Prostate gland (tissue), 2 donors: ENCODE results near the gene AMDHD1. TPM values are rescaled to one million over a fixed set of nuclear protein-coding genes. Genes with fewer than 3 reads are reported as not detected.

Experiments
- DNase-seq: peaks from one replicate; pipeline ENCODE4 v3.0.0-alpha.2; 2019; ENCODE audit warnings: low spot score
- H3K27ac ChIP-seq, 2 donors: fragments of 200-600 bp; sonication (generic); 2 replicates each; pipeline ENCODE4 v1.5.1; 2017 to 2019
- H3K27me3 ChIP-seq: fragments of 200-600 bp; sonication (generic); replicated peaks from 2 replicates; pipeline ENCODE4 v1.5.1; 2019; ENCODE audit not compliant: insufficient read depth
- H3K36me3 ChIP-seq, 2 donors: fragments of 200-600 bp; sonication (generic); 1 replicate in 1 of 2; 2 replicates in 1 of 2; pipeline versions ENCODE4 v1.5.1 to v1.8.1; 2017 to 2019
- H3K4me1 ChIP-seq: fragments of 200-600 bp; sonication (generic); replicated peaks from 2 replicates; pipeline ENCODE4 v1.5.1; 2019
- H3K4me3 ChIP-seq, 2 donors: fragments of 200-600 bp; sonication (generic); 2 replicates each; pipeline ENCODE4 v1.5.1; 2017 to 2019
- H3K9me3 ChIP-seq: fragments of 200-600 bp; sonication (generic); 2 replicates; pipeline ENCODE4 v1.5.1; 2017
- POLR2A ChIP-seq: fragments of 450-650 bp; IDR thresholded peaks from one replicate; pipeline ENCODE4 v1.6.1; 2016; ENCODE audit warnings: antibody characterized with exemption, mild to moderate bottlenecking
- POLR2AphosphoS5 ChIP-seq: sonication (generic); formaldehyde crosslinking; IDR thresholded peaks from one replicate; pipeline ENCODE4 v1.6.1; 2017; ENCODE audit warnings: antibody characterized with exemption
- WGBS: methylation state at CpG from one replicate; pipeline ENCODE4 v1.1.5; 2018; 5-methylcytosine and 5-hydroxymethylcytosine counted together
- intact Hi-C: fragments of 100-400 bp; cut with DNase I; formaldehyde crosslinking; loops from one replicate; pipeline ENCODE4 v1.14.2; 2022
- total RNA-seq, 2 donors: library from RNA; depleted of rRNA; stranded (reverse); fragments of >200 nt; gene quantifications; one replicate each; pipeline ENCODE4 v1.1.0, GENCODE V29; 2016
- TF ChIP-seq, protein P1 (sequence below), 4 experiments: fragments of 200-600 bp in 2 of 4; fragments of 450-650 bp in 2 of 4; sonication (generic) in 2 of 4; IDR thresholded peaks; 1 replicate in 3 of 4; 2 replicates in 1 of 4; pipeline ENCODE4 v1.5.1; 2016 to 2019; ENCODE audit warnings: antibody characterized with exemption in 4 of 4, mild to moderate bottlenecking in 2 of 4, moderate library complexity in 2 of 4

The AMDHD1 gene
- total RNA-seq, 2 donors from 2014 or later: 2.2 TPM; not detected in 1

DNA sequence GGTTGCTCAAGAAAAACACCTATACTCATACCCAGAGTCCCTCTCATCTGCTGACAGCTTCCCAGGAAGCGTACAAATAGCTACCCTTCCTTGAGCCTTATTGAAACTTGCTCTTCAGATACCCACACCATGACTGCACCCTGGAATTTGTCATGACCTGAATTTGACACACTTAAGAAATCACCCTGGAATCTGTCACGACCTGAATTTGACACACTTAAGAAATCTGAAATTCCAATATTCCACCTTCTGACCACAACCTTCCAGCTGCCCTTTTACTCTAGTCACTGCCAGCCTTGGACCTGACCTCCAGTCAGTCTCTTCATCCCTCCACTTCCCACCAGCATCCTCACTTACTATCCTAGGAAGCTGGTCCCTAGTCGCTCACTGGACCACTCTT, 54.1 kb downstream of the AMDHD1 start:
- H3K27me3 ChIP-seq: no peaks in the 10 kb centered on the region
- H3K9me3 ChIP-seq: no peaks in the 10 kb centered on the region
- intact Hi-C loops: loop anchor here (10.0 kb wide), 1 partner anchor 182 kb away; no protein-coding TSS in a partner anchor
- no peaks in the 10 kb centered on the region for H3K4me1 ChIP-seq
- TF ChIP-seq POLR2A: no peak
- TF ChIP-seq, protein P1, sequence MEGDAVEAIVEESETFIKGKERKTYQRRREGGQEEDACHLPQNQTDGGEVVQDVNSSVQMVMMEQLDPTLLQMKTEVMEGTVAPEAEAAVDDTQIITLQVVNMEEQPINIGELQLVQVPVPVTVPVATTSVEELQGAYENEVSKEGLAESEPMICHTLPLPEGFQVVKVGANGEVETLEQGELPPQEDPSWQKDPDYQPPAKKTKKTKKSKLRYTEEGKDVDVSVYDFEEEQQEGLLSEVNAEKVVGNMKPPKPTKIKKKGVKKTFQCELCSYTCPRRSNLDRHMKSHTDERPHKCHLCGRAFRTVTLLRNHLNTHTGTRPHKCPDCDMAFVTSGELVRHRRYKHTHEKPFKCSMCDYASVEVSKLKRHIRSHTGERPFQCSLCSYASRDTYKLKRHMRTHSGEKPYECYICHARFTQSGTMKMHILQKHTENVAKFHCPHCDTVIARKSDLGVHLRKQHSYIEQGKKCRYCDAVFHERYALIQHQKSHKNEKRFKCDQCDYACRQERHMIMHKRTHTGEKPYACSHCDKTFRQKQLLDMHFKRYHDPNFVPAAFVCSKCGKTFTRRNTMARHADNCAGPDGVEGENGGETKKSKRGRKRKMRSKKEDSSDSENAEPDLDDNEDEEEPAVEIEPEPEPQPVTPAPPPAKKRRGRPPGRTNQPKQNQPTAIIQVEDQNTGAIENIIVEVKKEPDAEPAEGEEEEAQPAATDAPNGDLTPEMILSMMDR (IDR thresholded peaks at IDR 0.05): no peak
- no peak for TF ChIP-seq POLR2AphosphoS5
- H3K27ac ChIP-seq: no peak overlapping the region
- DNase-seq: no peak
- H3K4me3 ChIP-seq: no peak overlapping the region
- H3K36me3 ChIP-seq: no peaks in the 10 kb centered on the region
- 89% methylated on average over 3 of the region's 3 CpGs for WGBS

DNA sequence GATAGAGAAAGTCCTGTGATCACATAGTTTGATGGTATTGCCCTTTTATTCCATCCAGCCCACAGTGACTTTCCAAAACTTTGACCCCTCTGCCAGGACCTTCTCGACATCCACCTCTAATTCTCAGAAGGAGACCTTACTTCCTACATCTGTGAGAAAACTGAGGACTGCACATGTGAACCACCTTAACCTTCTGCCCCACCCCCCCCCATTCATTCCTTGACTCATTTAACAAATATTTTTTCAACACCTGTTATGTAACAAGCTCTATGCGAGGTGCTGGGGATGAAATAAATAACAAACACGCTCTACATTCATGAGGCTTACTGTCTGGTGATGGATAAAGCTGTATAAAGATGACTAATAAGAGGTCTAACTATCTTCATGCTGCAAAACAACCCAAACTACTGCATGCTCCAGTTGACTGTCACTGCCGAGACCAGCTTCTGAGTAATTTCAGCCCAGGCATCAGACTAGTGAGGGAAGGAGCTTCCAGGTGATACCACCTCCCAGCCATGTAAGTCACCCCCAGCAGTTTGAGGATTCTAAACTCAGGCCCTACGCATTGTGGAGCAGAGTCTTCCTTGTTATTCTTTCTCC, 54.9 kb downstream of the AMDHD1 start:
- no peaks in the 10 kb centered on the region for H3K36me3 ChIP-seq
- no peak for DNase-seq
- no peaks in the 10 kb centered on the region for H3K4me1 ChIP-seq
- TF ChIP-seq POLR2AphosphoS5 (no peak), POLR2A (no peak)
- TF ChIP-seq, protein P1 (IDR thresholded peaks at IDR 0.05): no peak
- H3K27me3 ChIP-seq: no peaks in the 10 kb centered on the region
- H3K9me3 ChIP-seq: no peaks in the 10 kb centered on the region
- H3K4me3 ChIP-seq: no peak overlapping the region
- H3K27ac ChIP-seq: no peak overlapping the region
- 83% methylated on average over 5 of the region's 5 CpGs for WGBS
- intact Hi-C loops: loop anchor here (10.0 kb wide), 1 partner anchor 183 kb away; no protein-coding TSS in a partner anchor

DNA sequence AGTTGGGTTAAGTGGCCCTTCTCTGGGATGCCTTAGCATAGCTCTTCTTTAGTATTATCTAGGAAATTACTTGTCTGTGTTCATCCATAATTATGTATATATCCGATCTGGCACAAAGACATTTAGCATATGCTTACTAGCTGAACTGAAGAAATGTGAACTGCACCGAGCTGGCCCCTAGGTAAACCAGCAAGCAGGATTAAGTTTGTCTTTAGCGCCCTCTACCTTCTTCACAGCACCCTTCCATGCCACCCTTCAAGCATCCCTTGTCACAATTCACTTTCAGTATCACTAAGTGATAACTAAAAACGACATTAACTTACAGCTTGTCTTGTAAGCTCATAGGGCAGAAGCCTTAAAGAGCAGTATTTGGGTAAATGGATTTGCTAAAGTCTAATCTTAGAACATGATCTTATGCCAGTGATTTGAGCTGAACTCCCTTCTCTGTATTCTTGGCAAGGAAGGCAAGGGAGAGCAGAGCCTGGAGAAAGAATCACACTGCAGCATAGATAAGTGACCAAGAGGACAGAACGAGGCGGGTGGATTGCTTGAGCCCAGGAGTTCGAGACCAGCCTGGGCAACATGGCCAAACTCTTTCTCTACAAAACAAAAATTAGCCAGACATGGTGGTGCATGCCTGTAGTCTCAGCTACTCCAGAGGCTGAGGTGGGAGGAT, 55.6 kb downstream of the AMDHD1 start:
- no peak overlapping the region for H3K27ac ChIP-seq
- no peaks in the 10 kb centered on the region for H3K9me3 ChIP-seq
- DNase-seq: peak; percentile 26
- no peaks in the 10 kb centered on the region for H3K36me3 ChIP-seq
- WGBS: 30% methylated on average over 7 of the region's 7 CpGs
- no peaks in the 10 kb centered on the region for H3K27me3 ChIP-seq
- no peak overlapping the region for H3K4me3 ChIP-seq
- no peaks in the 10 kb centered on the region for H3K4me1 ChIP-seq
- intact Hi-C loops: loop anchor here (10.0 kb wide), 1 partner anchor 184 kb away; no protein-coding TSS in a partner anchor
- no peak for TF ChIP-seq POLR2AphosphoS5
- TF ChIP-seq, protein P1 (IDR thresholded peaks at IDR 0.05): peak in 3 of 4 experiments; percentile 48 to 67 (median 63)

DNA sequence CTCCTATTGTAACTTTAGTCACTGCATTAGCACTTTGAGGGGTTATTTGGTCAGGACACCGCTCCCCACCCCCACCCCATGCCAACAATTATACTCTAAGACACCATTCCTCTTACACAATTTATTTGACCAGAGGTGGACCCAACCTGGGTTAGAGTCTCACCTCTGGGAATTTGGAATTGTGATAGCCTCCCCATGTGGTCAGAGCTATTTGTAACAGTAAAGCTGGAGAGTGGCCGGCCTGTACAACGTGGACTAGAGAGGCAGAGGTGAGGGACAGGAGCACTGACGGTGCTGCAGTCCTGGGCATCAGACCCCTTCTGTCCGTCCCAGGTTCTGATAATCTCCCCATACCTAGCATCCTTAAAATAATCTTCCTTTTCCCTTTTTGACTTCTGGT, 56.4 kb downstream of the AMDHD1 start:
- H3K27ac ChIP-seq: no peak overlapping the region
- no peaks in the 10 kb centered on the region for H3K4me1 ChIP-seq
- WGBS: 89% methylated on average over 5 of the region's 5 CpGs
- H3K4me3 ChIP-seq: no peak overlapping the region
- no peaks in the 10 kb centered on the region for H3K9me3 ChIP-seq
- H3K36me3 ChIP-seq: no peaks in the 10 kb centered on the region
- H3K27me3 ChIP-seq: no peaks in the 10 kb centered on the region
- DNase-seq: no peak
- TF ChIP-seq, protein P1 (IDR thresholded peaks at IDR 0.05): no peak
- TF ChIP-seq POLR2A (no peak), POLR2AphosphoS5 (no peak)
- intact Hi-C loops: loop anchor here (10.0 kb wide), 1 partner anchor 185 kb away; no protein-coding TSS in a partner anchor
